GM23338 (cell line): ENCODE data around the gene SMIM43. TPM values are rescaled to one million over a fixed set of nuclear protein-coding genes. Genes with fewer than 3 reads are reported as not detected.
A peak's percentile ranks its signal among the peaks of the same experiment; 100 is the strongest.

ENCODE experiments used
- ATAC-seq: fragments of 200-7000 bp; cut with Tn5 transposase; 3 replicates; pipeline ENCODE4 v1.9.1; 2020
- DNase-seq: peaks from one replicate; pipeline ENCODE4 v3.0.0-alpha.2; 2015; ENCODE audit warnings: low spot score
- H2AFZ ChIP-seq: fragments of 200-600 bp; sonication (generic); 2 replicates; pipeline ENCODE4 v1.8.0; 2016; ENCODE audit warnings: antibody characterized with exemption, mild to moderate bottlenecking, moderate library complexity
- H3F3A ChIP-seq: fragments of 200-600 bp; sonication (generic); replicated peaks from 2 replicates; pipeline ENCODE4 v1.8.0; 2017; ENCODE audit warnings: antibody characterized with exemption, mixed run types, low read depth
- H3K27ac ChIP-seq: fragments of 200-600 bp; sonication (generic); 2 replicates; pipeline ENCODE4 v1.6.1; 2016; ENCODE audit warnings: low read depth
- H3K27me3 ChIP-seq: fragments of 200-600 bp; sonication (generic); 2 replicates; pipeline ENCODE4 v1.8.0; 2016; ENCODE audit warnings: mild to moderate bottlenecking, mixed run types, moderate library complexity; ENCODE audit not compliant: insufficient read depth
- H3K36me3 ChIP-seq: fragments of 200-600 bp; sonication (generic); 2 replicates; pipeline ENCODE4 v1.8.0; 2016; ENCODE audit warnings: mild to moderate bottlenecking; ENCODE audit not compliant: insufficient read depth
- H3K4me1 ChIP-seq: fragments of 200-600 bp; sonication (generic); 2 replicates; pipeline ENCODE4 v1.8.0; 2016; ENCODE audit warnings: mild to moderate bottlenecking, moderate library complexity; ENCODE audit not compliant: insufficient read depth
- H3K4me2 ChIP-seq: fragments of 200-600 bp; sonication (generic); 2 replicates; pipeline ENCODE4 v1.7.1; 2017; ENCODE audit warnings: mixed run types
- H3K4me3 ChIP-seq: fragments of 200-600 bp; sonication (generic); 2 replicates; pipeline ENCODE4 v1.6.1; 2016; ENCODE audit warnings: mixed run types
- H3K79me2 ChIP-seq: fragments of 200-600 bp; sonication (generic); replicated peaks from 2 replicates; pipeline ENCODE4 v1.8.0; 2017; ENCODE audit warnings: mild to moderate bottlenecking; ENCODE audit not compliant: insufficient read depth
- H3K9me2 ChIP-seq: fragments of 200-600 bp; sonication (generic); 2 replicates; pipeline ENCODE4 v1.8.0; 2017; ENCODE audit not compliant: insufficient read depth
- H4K20me1 ChIP-seq: fragments of 200-600 bp; sonication (generic); replicated peaks from 2 replicates; pipeline ENCODE4 v1.8.0; 2017; ENCODE audit warnings: mild to moderate bottlenecking; ENCODE audit not compliant: insufficient read depth
- H3K27ac Mint-ChIP-seq: 2 replicates; pipeline ENCODE4 v1.8.0; 2020; ENCODE audit warnings: inconsistent platforms, mild to moderate bottlenecking, moderate library complexity, mixed read lengths
- H3K27me3 Mint-ChIP-seq: 3 replicates; pipeline ENCODE4 v1.8.0; 2022; ENCODE audit warnings: low read depth, mild to moderate bottlenecking, moderate library complexity, mixed read lengths, inconsistent platforms; ENCODE audit not compliant: insufficient read depth, poor library complexity
- H3K36me3 Mint-ChIP-seq: 3 replicates; pipeline ENCODE4 v1.8.0; 2021; ENCODE audit warnings: low read depth, mild to moderate bottlenecking, inconsistent platforms, moderate library complexity, mixed read lengths
- H3K4me1 Mint-ChIP-seq: 3 replicates; pipeline ENCODE4 v1.8.0; 2020; ENCODE audit warnings: mild to moderate bottlenecking, inconsistent platforms, mixed read lengths
- H3K4me3 Mint-ChIP-seq: 3 replicates; pipeline ENCODE4 v1.8.0; 2021; ENCODE audit warnings: moderate library complexity, mild to moderate bottlenecking, inconsistent platforms, mixed read lengths
- H3K9me3 Mint-ChIP-seq: 3 replicates; pipeline ENCODE4 v1.8.0; 2020; ENCODE audit warnings: moderate library complexity, mild to moderate bottlenecking, inconsistent platforms, mixed read lengths
- CREB1 ChIP-seq: fragments of 250-450 bp; sonication (Bioruptor Pico); IDR thresholded peaks from 2 replicates; pipeline ENCODE4 v1.5.0; 2020; ENCODE audit warnings: low read depth, mild to moderate bottlenecking, moderate library complexity
- EZH2 ChIP-seq: fragments of 200-600 bp; sonication (generic); IDR thresholded peaks from one replicate; pipeline ENCODE4 v1.8.0; 2017; ENCODE audit warnings: antibody characterized with exemption, mild to moderate bottlenecking, low read depth; ENCODE audit not compliant: unreplicated experiment
- EZH2phosphoT487 ChIP-seq: fragments of 200-600 bp; sonication (generic); IDR thresholded peaks from one replicate; pipeline ENCODE4 v1.8.1; 2018; ENCODE audit warnings: antibody characterized with exemption; ENCODE audit not compliant: unreplicated experiment
- JUNB ChIP-seq: IDR thresholded peaks from one replicate; pipeline ENCODE4 v1.6.1; 2016; ENCODE audit warnings: antibody characterized with exemption; ENCODE audit not compliant: unreplicated experiment
- NANOG ChIP-seq: IDR thresholded peaks from 2 replicates; pipeline ENCODE4 v1.6.1; 2016; ENCODE audit warnings: antibody characterized with exemption, borderline replicate concordance
- POLR2AphosphoS5 ChIP-seq: IDR thresholded peaks from 2 replicates; pipeline ENCODE4 v1.6.1; 2016; ENCODE audit warnings: antibody characterized with exemption, low read depth
- REST ChIP-seq: IDR thresholded peaks from one replicate; pipeline ENCODE4 v1.6.1; 2018; ENCODE audit warnings: antibody characterized with exemption; ENCODE audit not compliant: unreplicated experiment
- STAT1 ChIP-seq: IDR thresholded peaks from one replicate; pipeline ENCODE4 v1.6.1; 2016; ENCODE audit warnings: antibody characterized with exemption; ENCODE audit not compliant: unreplicated experiment
- ZNF114 ChIP-seq: fragments of 250-450 bp; sonication (Bioruptor Pico); IDR thresholded peaks from 2 replicates; pipeline ENCODE4 v1.5.0; 2020; ENCODE audit warnings: mild to moderate bottlenecking, moderate library complexity
- ZNF331 ChIP-seq: fragments of 250-450 bp; sonication (Bioruptor Pico); IDR thresholded peaks from 2 replicates; pipeline ENCODE4 v1.5.0; 2020; ENCODE audit warnings: low read depth, mild to moderate bottlenecking, moderate library complexity
- ZNF462 ChIP-seq: fragments of 250-450 bp; sonication (Bioruptor Pico); IDR thresholded peaks from 2 replicates; pipeline ENCODE4 v1.5.0; 2020; ENCODE audit warnings: mild to moderate bottlenecking, moderate library complexity
- polyA plus RNA-seq: library from polyadenylated mRNA; unstranded; fragments of >200 nt; fragmentation: Nextera tagmentation; extraction: Ambion mirVana; gene quantifications from 2 replicates; pipeline ENCODE4 v1.2.1, GENCODE V29; 2016
- total RNA-seq: library from RNA; depleted of rRNA; stranded (reverse); fragments of >200 nt; shearing (Covaris generic); gene quantifications from 2 replicates; pipeline ENCODE4 v1.2.3, GENCODE V29; 2014
- TF ChIP-seq, protein P1 (sequence below): IDR thresholded peaks from 2 replicates; pipeline ENCODE4 v1.6.1; 2016; ENCODE audit warnings: antibody characterized with exemption
- TF ChIP-seq, protein P2 (sequence below), 2 experiments: fragments of 200-600 bp in 1 of 2; sonication (generic) in 1 of 2; conservative IDR thresholded peaks; 2 replicates each; pipeline versions ENCODE4 v1.5.1 to v1.6.1; 2016 to 2017; ENCODE audit warnings: antibody characterized with exemption in 2 of 2, low read depth in 2 of 2, mild to moderate bottlenecking in 2 of 2, moderate library complexity in 1 of 2

Gene SMIM43
- total and polyA plus RNA-seq, 2 experiments from 2014 or later = 0.26 to 0.56 TPM

- Mint-ChIP-seq H3K4me3 (no peak overlapping the region), H3K27me3 (peaks cover 2% of the 10 kb centered on the region), H3K9me3 (no peaks in the 10 kb centered on the region), H3K36me3 (no peaks in the 10 kb centered on the region), H3K27ac (peak overlapping the region; percentile 33; the same call in 1 of the 2 replicates), H3K4me1 (peaks cover 6% of the 10 kb centered on the region; the same call in 2 of the 3 replicates)
- Histone ChIP-seq H3K4me1 (peaks cover 3% of the 10 kb centered on the region), H3K79me2 (no peaks in the 10 kb centered on the region), H3K27ac (no peak overlapping the region), H3F3A (no peaks in the 10 kb centered on the region), H3K9me2 (no peaks in the 10 kb centered on the region), H3K4me2 (no peak overlapping the region), H2AFZ (no peak overlapping the region), H3K36me3 (no peaks in the 10 kb centered on the region), H4K20me1 (no peaks in the 10 kb centered on the region), H3K27me3 (no peaks in the 10 kb centered on the region), H3K4me3 (no peak overlapping the region)
- ATAC-seq (no peak), DNase-seq (no peak)
- TF ChIP-seq CREB1 (CRISPR knock-in tag) = no peak
- no peak for TF ChIP-seq ZNF331 (CRISPR knock-in tag)
- TF ChIP-seq ZNF462 (CRISPR knock-in tag) = no peak
- TF ChIP-seq STAT1 = no peak
- TF ChIP-seq, protein P1, sequence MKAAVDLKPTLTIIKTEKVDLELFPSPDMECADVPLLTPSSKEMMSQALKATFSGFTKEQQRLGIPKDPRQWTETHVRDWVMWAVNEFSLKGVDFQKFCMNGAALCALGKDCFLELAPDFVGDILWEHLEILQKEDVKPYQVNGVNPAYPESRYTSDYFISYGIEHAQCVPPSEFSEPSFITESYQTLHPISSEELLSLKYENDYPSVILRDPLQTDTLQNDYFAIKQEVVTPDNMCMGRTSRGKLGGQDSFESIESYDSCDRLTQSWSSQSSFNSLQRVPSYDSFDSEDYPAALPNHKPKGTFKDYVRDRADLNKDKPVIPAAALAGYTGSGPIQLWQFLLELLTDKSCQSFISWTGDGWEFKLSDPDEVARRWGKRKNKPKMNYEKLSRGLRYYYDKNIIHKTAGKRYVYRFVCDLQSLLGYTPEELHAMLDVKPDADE = no peak
- TF ChIP-seq REST = no peak
- TF ChIP-seq JUNB = no peak
- TF ChIP-seq EZH2 = no peak
- TF ChIP-seq, protein P2, sequence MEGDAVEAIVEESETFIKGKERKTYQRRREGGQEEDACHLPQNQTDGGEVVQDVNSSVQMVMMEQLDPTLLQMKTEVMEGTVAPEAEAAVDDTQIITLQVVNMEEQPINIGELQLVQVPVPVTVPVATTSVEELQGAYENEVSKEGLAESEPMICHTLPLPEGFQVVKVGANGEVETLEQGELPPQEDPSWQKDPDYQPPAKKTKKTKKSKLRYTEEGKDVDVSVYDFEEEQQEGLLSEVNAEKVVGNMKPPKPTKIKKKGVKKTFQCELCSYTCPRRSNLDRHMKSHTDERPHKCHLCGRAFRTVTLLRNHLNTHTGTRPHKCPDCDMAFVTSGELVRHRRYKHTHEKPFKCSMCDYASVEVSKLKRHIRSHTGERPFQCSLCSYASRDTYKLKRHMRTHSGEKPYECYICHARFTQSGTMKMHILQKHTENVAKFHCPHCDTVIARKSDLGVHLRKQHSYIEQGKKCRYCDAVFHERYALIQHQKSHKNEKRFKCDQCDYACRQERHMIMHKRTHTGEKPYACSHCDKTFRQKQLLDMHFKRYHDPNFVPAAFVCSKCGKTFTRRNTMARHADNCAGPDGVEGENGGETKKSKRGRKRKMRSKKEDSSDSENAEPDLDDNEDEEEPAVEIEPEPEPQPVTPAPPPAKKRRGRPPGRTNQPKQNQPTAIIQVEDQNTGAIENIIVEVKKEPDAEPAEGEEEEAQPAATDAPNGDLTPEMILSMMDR (conservative IDR thresholded peaks at IDR 0.05; ENCODE audit: low read depth in 2 of 2) = no peak
- TF ChIP-seq POLR2AphosphoS5 = no peak
- no peak for TF ChIP-seq ZNF114 (CRISPR knock-in tag)
- TF ChIP-seq NANOG = no peak
- no peak for TF ChIP-seq EZH2phosphoT487
Measured at GRCh38 chr4:121717680-121718237, 47.2 kb downstream of the SMIM43 start.
